Neural crest cell (in vitro differentiated cells): ENCODE measurements around the gene PIP4K2B. TPM values are rescaled to one million over a fixed set of nuclear protein-coding genes. Genes with fewer than 3 reads are reported as not detected.

Experiments
- DNase-seq: peaks from one replicate; pipeline ENCODE4 v3.0.0; 2021; ENCODE audit warnings: low read depth, mixed read lengths, low spot score
- H3K27ac Mint-ChIP-seq: one replicate; pipeline ENCODE4 v1.8.0; 2021; ENCODE audit warnings: mild to moderate bottlenecking, mixed read lengths; ENCODE audit not compliant: unreplicated experiment
- H3K27me3 Mint-ChIP-seq: 2 replicates; pipeline ENCODE4 v1.8.0; 2021; ENCODE audit warnings: low read depth, mild to moderate bottlenecking, mixed read lengths
- H3K36me3 Mint-ChIP-seq: 2 replicates; pipeline ENCODE4 v1.8.0; 2021; ENCODE audit warnings: low read depth, mild to moderate bottlenecking, mixed read lengths
- H3K4me1 Mint-ChIP-seq: 2 replicates; pipeline ENCODE4 v1.8.0; 2021; ENCODE audit warnings: mixed read lengths
- H3K4me3 Mint-ChIP-seq: one replicate; pipeline ENCODE4 v1.8.0; 2021; ENCODE audit warnings: mild to moderate bottlenecking, mixed read lengths
- H3K9me3 Mint-ChIP-seq: 2 replicates; pipeline ENCODE4 v1.8.0; 2021; ENCODE audit warnings: mixed read lengths
- CTCF ChIP-seq: fragments of 200-600 bp; sonication (generic); conservative IDR thresholded peaks from 2 replicates; pipeline ENCODE4 v1.5.0; 2021; ENCODE audit warnings: antibody characterized with exemption, mild to moderate bottlenecking
- total RNA-seq: library from RNA; stranded (reverse); gene quantifications from 2 replicates; pipeline ENCODE4 v1.2.1, GENCODE V29; 2021

Gene PIP4K2B
- total RNA-seq, 1 donor from 2014 or later = 105 TPM

GRCh38 chr17:38721802-38722201 is 77.6 kb downstream of the PIP4K2B start:
- no peak for DNase-seq
- peaks cover 10% of the 10 kb centered on the region for H3K27me3 Mint-ChIP-seq
- H3K36me3 Mint-ChIP-seq = peaks cover 3% of the 10 kb centered on the region
- H3K4me3 Mint-ChIP-seq = no peak overlapping the region
- no peak for TF ChIP-seq CTCF
- H3K27ac Mint-ChIP-seq = no peak overlapping the region
- H3K4me1 Mint-ChIP-seq = peaks cover 25% of the 10 kb centered on the region
- no peaks in the 10 kb centered on the region for H3K9me3 Mint-ChIP-seq

GRCh38 chr17:38720941-38721340 is 78.4 kb downstream of the PIP4K2B start:
- no peak for TF ChIP-seq CTCF
- Mint-ChIP-seq H3K4me1 (peaks cover 25% of the 10 kb centered on the region), H3K27me3 (peaks cover 10% of the 10 kb centered on the region), H3K4me3 (peak overlapping the region; percentile 0), H3K27ac (no peak overlapping the region), H3K36me3 (peaks cover 5% of the 10 kb centered on the region), H3K9me3 (no peaks in the 10 kb centered on the region)
- DNase-seq = no peak

GRCh38 chr17:38719943-38720641 is 79.3 kb downstream of the PIP4K2B start:
- H3K4me1 Mint-ChIP-seq = peaks cover 24% of the 10 kb centered on the region
- H3K9me3 Mint-ChIP-seq = no peaks in the 10 kb centered on the region
- H3K27ac Mint-ChIP-seq = no peak overlapping the region
- TF ChIP-seq CTCF = no peak
- H3K36me3 Mint-ChIP-seq = peaks cover 7% of the 10 kb centered on the region
- DNase-seq = no peak
- H3K27me3 Mint-ChIP-seq = peaks cover 10% of the 10 kb centered on the region
- H3K4me3 Mint-ChIP-seq = no peak overlapping the region

GRCh38 chr17:38719289-38719942 is 79.9 kb downstream of the PIP4K2B start:
- TF ChIP-seq CTCF = no peak
- peak overlapping the region; percentile 45 for H3K4me3 Mint-ChIP-seq
- H3K4me1 Mint-ChIP-seq = peaks cover 21% of the 10 kb centered on the region
- H3K9me3 Mint-ChIP-seq = no peaks in the 10 kb centered on the region
- H3K27ac Mint-ChIP-seq = no peak overlapping the region
- peaks cover 7% of the 10 kb centered on the region for H3K36me3 Mint-ChIP-seq
- DNase-seq = no peak
- H3K27me3 Mint-ChIP-seq = peaks cover 10% of the 10 kb centered on the region

- DNase-seq = no peak
- Mint-ChIP-seq H3K4me3 (no peak overlapping the region), H3K4me1 (peaks cover 21% of the 10 kb centered on the region), H3K9me3 (no peaks in the 10 kb centered on the region), H3K27ac (no peak overlapping the region), H3K27me3 (peaks cover 10% of the 10 kb centered on the region), H3K36me3 (peaks cover 7% of the 10 kb centered on the region)
- TF ChIP-seq CTCF = no peak
These were observed 82.1 kb downstream of the PIP4K2B start for GRCh38 chr17:38717139-38717745.
